HG03025 (cell line): ENCODE results near the gene IGF2BP1.
"Not testable (repeated sequence)": the region's sequence is repeated elsewhere in the genome, so short reads cannot be mapped to it uniquely, and the experiment has no call there.

Source experiments
- ATAC-seq: cut with Tn5 transposase; IDR thresholded peaks from one replicate; pipeline ENCODE4 v1.9.1; 2021; ENCODE audit warnings: mild to moderate bottlenecking, moderate library complexity; ENCODE audit not compliant: unreplicated experiment, low FRiP score

The IGF2BP1 gene

GRCh38 chr17:49049265-49049664, 52.1 kb downstream of the IGF2BP1 start:
- no peak for ATAC-seq

DNA sequence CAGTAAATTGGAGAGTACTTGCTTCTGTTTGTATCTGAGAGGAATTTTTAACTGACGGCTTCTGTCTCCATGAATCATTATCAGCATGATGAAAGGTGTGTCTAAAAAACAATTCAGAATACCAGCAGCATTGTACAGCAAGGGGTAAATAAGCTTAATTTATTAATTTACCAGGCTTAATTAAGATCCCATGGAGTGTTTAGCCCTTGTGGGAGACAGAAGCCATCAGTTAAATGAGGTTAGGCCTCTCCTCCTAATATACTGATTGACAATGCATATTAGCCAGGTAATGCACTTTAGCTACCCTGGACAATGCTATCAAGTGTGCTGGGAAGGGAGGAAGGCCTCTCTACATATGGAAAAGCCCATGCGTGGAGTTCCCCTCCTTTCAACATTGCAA, 53.4 kb downstream of the IGF2BP1 start:
- no peak for ATAC-seq

DNA sequence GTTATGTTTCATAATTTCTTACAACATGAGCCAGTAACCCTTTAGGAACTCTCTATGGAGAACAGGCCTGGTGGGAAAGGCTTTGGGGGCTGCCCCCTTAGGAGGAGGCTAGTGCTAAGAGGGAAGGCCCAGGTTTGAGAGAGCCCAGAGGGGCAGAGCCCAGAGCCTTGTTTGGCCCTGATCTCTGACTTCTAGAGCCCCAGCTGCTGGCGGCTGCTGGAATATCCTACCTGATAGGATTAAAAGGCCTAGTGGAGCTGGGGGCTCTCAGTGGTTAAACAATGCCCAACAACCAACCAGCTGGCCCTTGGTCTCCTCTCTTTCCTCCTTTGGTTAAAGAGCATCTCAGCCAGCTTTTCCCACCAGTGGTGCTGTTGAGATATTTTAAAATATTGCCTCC, 54.1 kb downstream of the IGF2BP1 start:
- ATAC-seq, result no peak

DNA sequence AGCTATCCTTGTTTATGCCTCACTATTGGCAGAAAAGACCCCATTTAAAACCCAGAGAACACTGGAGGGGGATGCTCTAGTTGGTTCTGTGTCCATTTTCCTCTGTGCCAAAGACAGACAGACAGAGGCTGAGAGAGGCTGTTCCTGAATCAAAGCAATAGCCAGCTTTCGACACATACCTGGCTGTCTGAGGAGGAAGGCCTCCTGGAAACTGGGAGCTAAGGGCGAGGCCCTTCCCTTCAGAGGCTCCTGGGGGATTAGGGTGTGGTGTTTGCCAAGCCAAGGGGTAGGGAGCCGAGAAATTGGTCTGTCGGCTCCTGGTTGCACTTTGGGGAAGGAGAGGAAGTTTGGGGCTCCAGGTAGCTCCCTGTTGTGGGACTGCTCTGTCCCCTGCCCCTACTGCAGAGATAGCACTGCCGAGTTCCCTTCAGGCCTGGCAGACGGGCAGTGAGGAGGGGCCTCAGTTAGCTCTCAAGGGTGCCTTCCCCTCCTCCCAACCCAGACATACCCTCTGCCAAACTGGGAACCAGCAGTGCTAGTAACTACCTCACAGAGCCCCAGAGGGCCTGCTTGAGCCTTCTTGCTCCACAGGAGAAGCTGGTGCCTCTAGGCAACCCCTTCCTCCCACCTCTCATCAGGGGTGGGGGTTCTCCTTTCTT, 56.1 kb downstream of the IGF2BP1 start:
- ATAC-seq, result no peak

DNA sequence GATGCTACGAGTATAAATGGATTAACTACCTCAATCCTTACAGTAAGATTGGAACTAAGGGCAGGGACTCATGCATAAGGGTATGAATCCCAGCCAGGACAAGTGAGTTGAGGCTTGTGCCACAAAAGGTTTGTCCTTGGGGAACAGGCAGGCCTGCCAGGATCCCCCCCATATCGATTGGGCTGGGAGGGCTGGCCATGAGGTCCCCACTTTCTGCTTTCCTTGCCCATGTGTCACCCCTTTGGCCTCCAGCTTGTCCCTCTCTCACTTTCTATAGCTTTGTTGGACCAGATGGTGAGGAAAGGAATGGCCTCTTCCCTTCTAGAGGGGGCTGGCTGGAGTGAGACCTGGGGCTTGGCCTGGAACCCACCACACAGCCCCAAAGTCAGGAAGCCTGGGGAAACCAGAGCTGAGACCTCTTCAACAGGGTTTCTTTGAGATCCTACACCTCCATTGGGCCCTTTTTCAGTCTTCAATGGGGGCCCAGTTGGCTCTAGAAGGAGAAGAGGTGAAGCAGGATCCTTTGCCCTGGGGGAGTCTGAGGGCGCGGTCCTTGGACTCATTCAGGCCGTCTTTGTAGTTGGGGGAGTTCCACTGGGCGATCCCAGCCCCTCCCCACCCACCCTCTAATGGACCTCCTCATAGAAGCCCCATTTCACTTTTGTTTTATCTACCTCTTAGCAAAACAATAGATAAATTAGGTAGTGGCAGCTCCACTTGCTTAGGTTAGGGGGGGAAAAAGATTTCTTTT, 57.3 kb downstream of the IGF2BP1 start:
- no peak for ATAC-seq

DNA sequence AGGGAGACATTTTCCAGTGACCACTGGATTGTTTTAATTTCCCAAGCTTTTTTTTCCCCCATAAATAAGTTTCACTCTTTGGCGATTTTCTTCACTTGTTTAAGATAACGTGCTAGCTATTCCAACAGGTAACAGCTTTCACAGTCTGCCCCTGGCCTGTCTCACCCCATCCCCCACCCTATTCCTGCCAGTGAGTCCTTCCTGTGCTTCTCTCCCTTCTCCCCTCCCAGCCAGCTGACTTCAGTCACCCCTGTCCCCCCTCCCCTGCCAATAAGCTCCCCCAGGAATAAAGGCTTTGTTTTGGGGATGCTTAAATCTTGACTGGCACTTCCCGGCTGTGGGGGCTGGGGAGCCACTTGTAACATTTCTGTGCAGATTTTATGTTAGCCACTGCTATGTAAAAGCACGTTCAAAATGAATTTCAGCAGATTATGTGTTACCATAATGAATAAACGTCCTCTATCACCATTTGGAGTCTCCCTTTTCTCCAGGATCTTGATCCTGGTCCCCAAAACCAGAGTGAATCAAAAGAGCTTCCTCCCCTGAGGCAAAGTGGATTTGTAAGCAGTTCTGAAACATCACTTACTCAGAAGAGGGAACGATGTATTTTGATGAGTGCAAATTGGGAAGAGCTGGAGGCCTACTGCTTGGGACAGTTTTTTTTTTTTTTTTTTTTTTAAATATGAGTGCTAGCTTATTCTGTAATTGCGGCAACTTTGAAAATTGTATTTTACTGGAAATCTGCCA, 58.2 kb downstream of the IGF2BP1 start:
- ATAC-seq, result no peak

DNA sequence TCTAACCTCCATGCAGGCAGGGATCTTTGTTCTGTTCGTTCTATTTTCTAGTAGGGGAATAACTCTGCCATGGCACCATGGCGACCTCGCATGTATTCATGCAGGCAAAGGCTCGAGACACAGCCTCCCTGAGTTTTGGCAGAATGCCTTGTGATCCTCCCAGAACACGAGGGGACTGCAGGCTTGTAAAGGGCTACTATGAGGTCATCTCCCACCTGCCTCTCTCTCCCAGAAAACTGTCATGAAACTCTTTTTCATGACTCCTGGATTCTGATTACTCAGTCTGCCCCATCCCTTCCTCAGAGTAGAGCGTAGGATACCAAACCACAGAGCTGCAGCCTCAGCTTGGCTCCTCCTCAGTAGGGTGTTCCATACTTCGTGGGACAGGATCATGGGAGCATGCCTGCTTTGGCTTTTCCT, 64.3 kb downstream of the IGF2BP1 start:
- no peak for ATAC-seq

DNA sequence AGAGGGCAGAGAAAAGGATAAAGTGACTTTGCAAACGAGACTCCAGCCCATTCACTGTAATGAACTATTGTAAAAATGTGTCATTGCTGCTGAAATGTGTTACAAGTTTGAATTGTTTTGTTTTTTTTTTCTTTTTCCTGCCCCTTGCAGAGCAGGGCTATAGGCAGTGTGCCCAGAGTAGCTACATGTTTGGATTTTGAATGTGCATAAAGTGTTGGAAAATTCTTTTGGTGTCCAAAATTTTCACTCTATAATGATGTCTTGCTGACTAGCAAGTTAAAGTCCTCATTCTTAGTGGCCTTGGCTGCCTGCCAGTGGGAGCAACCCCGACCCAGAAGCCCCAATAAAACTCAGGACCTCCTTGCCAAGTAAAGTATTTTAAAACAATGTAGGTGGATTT, 66.5 kb downstream of the IGF2BP1 start:
- ATAC-seq, result no peak

DNA sequence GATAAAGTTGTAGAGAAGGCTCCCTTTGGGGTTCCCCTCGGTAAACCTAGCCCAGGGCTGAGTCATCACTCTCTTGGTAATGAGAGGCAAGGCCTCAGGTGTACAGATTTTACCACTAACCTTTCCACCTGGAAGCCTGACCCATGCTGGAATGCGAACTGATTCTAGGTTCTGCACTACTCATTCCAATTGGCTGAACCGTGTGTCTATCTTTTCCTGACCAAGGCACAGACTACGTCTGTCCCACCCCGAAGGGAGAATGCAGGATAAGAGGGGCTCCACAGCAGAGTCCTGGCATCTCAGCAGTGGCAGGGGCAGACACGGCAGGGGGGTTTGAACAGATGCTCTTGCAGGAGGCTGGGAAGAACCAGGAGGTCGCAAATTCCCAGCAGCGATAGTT, 70.0 kb downstream of the IGF2BP1 start:
- ATAC-seq, result no peak

DNA sequence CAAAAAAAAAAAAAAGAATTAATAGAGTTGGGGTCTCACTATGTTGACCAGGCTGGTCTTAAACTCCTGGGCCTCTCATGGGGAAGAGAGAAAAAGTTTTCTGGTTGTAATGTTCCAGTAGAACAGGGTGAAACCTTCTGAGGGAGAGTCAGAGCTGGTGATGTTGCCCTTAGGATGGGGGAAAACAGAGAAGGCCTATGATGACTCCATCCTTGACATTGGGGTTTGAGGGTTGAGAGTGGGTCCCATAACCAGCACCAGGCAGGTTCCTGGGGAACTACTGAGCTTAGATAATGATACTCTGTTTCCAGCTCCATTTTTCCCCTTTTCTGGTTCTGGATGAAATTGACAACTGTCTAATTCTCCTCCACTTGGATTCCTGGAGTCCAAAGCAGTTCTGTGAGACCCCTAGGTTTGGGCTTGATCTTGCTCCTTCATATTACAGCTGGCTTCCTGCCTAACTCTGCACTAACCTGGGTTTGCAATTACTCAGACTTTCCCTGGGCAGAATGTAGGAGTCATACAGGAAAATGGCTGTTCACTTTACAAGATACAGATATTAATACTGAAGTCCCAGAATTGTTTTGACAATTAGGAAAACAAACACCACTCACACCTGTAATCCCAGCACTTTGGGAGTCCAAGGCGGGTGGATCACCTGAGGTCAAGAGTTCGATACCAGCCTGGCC, 72.5 kb downstream of the IGF2BP1 start:
- ATAC-seq, result no peak

- no peak for ATAC-seq
These were observed 73.9 kb downstream of the IGF2BP1 start for GRCh38 chr17:49071106-49071505.

DNA sequence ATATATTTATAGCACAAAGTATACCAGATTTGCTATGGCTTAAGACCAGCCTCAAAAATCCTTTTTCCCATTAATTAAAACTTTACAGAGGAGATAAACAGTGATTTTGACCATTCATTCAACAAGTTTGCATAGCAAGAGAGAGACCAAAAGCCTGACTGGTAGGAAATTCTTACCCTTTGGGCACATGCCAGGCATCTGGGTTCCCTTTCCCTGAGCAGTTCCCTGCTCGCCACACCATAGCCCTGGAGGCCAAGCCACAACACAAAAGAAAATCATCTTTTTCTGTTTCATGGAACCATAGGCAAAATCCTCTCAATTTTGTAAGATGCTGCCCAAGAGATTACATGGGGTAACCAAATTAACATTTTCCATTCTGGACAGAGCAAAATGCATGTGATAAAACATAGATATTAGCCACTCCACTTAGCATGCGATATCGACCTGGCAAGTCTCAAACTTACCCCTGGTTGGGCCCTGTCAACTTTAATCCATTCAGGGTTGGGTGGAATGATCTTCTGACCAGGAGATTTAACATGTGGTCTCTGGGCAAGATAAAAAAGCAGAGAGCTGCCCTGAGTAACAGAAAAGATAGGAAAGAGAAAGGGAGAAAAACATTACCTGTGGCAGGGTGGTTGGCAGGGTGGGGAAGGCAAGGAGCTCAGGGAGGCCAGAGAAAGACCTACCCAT, 77.8 kb downstream of the IGF2BP1 start:
- ATAC-seq, result no peak

GRCh38 chr17:49076573-49077384, 79.6 kb downstream of the IGF2BP1 start:
- no peak for ATAC-seq

- no peak for ATAC-seq
These were observed 81.1 kb downstream of the IGF2BP1 start for GRCh38 chr17:49078248-49078647.

GRCh38 chr17:49079840-49080663, 82.9 kb downstream of the IGF2BP1 start:
- no peak for ATAC-seq

DNA sequence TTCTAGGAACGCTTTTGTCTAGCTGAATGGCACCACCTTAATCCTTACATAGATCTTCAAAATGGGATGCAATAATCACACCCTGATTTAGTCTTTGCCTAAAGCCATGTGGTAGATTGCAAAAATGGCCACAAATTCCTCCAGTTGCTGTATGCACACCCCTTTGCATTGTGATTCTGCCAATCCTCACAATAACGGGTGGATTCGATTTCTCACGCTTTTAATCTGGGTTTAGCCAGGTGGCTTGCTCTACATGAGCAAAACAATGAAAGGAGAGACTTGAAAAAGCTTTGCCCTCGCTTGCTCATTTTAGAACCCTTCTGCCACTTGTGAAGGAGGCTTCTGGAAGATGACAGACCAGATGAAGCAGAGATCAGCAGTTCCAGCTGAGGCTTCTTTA, 85.0 kb downstream of the IGF2BP1 start:
- ATAC-seq, result no peak

- ATAC-seq, result not testable (repeated sequence)
These were observed 87.9 kb downstream of the IGF2BP1 start for GRCh38 chr17:49085046-49085445.

DNA sequence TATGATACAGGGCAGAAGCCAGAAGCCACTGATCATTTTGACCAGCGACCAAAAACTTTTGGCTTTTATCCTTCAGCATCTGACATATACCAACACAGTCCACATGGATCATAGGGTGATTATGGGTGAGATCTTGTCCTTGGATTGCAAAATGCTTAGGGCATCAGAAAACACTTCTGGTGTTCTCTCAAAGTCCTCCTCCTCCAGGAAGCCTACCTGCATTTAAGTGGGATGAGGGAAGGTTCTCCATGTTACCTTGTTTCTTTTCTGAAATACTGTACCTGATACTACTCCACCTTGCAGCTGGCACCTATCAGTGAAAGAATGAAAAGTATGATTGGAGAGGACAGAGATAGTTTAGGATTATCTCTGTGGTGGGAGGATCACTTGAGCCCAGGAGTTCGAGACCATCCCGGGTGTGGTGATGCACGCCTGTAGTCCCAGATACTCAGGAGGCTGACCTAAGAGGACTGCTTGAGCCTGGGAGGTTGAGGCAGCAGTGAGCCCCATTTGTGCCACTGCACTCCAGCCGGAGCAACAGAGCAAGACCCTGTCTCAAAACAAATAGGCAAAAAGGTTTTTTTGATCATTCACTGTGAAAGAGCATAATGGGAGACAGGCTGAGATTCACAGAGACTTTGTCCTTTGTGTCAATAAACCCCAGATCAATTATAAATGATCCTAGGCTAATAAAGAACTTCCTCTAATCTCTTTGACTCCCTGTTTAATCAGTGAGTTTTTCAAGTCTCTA, 88.6 kb downstream of the IGF2BP1 start:
- ATAC-seq, result no peak
